H9 (cell line): Measurements from ENCODE around the gene RAD54L. TPM values are rescaled to one million over a fixed set of nuclear protein-coding genes. Genes with fewer than 3 reads are reported as not detected.

Source experiments
- DNase-seq: peaks from one replicate; pipeline ENCODE4 v3.0.0-alpha.2; 2017
- H2AFZ ChIP-seq: one replicate; pipeline ENCODE4 v1.6.1; 2013; ENCODE audit warnings: mild to moderate bottlenecking, low read length, control low read depth, moderate library complexity
- H2AK5ac ChIP-seq: 2 replicates; pipeline ENCODE4 v1.6.1; 2013; ENCODE audit warnings: low read length, control low read depth, mixed read lengths; ENCODE audit not compliant: insufficient read length
- H2BK120ac ChIP-seq: one replicate; pipeline ENCODE4 v1.6.1; 2013; ENCODE audit warnings: low read depth, mild to moderate bottlenecking, low read length, control low read depth, inconsistent platforms; ENCODE audit not compliant: poor library complexity, severe bottlenecking
- H2BK12ac ChIP-seq: 2 replicates; pipeline ENCODE4 v1.6.1; 2013; ENCODE audit warnings: low read length, control low read depth, mixed read lengths, low read depth; ENCODE audit not compliant: insufficient read length
- H2BK15ac ChIP-seq: 2 replicates; pipeline ENCODE4 v1.6.1; 2013; ENCODE audit warnings: low read depth, low read length, control low read depth
- H2BK20ac ChIP-seq: one replicate; pipeline ENCODE4 v1.6.1; 2013; ENCODE audit warnings: low read depth, mild to moderate bottlenecking, low read length, control low read depth, inconsistent platforms; ENCODE audit not compliant: poor library complexity, severe bottlenecking
- H2BK5ac ChIP-seq: 2 replicates; pipeline ENCODE4 v1.6.1; 2013; ENCODE audit warnings: low read length, control low read depth, mixed read lengths; ENCODE audit not compliant: insufficient read length
- H3K14ac ChIP-seq: 2 replicates; pipeline ENCODE4 v1.6.1; 2013; ENCODE audit warnings: low read length, control low read depth; ENCODE audit not compliant: insufficient read depth
- H3K18ac ChIP-seq: 2 replicates; pipeline ENCODE4 v1.6.1; 2013; ENCODE audit warnings: low read depth, mild to moderate bottlenecking, mixed read lengths, low read length, control low read depth; ENCODE audit not compliant: insufficient read length
- H3K23ac ChIP-seq: 2 replicates; pipeline ENCODE4 v1.6.1; 2013; ENCODE audit warnings: low read length, control low read depth, mixed read lengths, low read depth; ENCODE audit not compliant: insufficient read length
- H3K23me2 ChIP-seq: 2 replicates; pipeline ENCODE4 v1.6.1; 2013; ENCODE audit warnings: low read depth, mild to moderate bottlenecking, mixed read lengths, low read length, control low read depth; ENCODE audit not compliant: insufficient read length, poor library complexity, severe bottlenecking
- H3K27ac ChIP-seq: 2 replicates; pipeline ENCODE4 v1.5.1; 2013; ENCODE audit warnings: low read length, control low read depth, mixed read lengths, low read depth; ENCODE audit not compliant: insufficient read length
- H3K27me3 ChIP-seq: 2 replicates; pipeline ENCODE4 v1.6.1; 2013; ENCODE audit warnings: low read length, control low read depth, inconsistent platforms; ENCODE audit not compliant: insufficient read depth
- H3K4ac ChIP-seq: 2 replicates; pipeline ENCODE4 v1.6.1; 2013; ENCODE audit warnings: low read depth, mild to moderate bottlenecking, control low read depth, inconsistent platforms, low read length, moderate library complexity
- H3K4me1 ChIP-seq: 2 replicates; pipeline ENCODE4 v1.6.1; 2013; ENCODE audit warnings: low read length, control low read depth, inconsistent platforms; ENCODE audit not compliant: insufficient read depth
- H3K4me2 ChIP-seq: 2 replicates; pipeline ENCODE4 v1.6.1; 2013; ENCODE audit warnings: low read length, control low read depth, mixed read lengths; ENCODE audit not compliant: insufficient read length, insufficient read depth
- H3K56ac ChIP-seq: 2 replicates; pipeline ENCODE4 v1.6.1; 2013; ENCODE audit warnings: low read depth, mild to moderate bottlenecking, mixed read lengths, low read length, control low read depth; ENCODE audit not compliant: insufficient read length
- H3K79me1 ChIP-seq: 2 replicates; pipeline ENCODE4 v1.6.1; 2013; ENCODE audit warnings: low read depth, mild to moderate bottlenecking, moderate library complexity, low read length, control low read depth, inconsistent platforms; ENCODE audit not compliant: insufficient read depth, poor library complexity, severe bottlenecking
- H3K79me2 ChIP-seq: 2 replicates; pipeline ENCODE4 v1.6.1; 2013; ENCODE audit warnings: low read length, control low read depth, inconsistent platforms; ENCODE audit not compliant: insufficient read depth
- H3K9ac ChIP-seq: 2 replicates; pipeline ENCODE4 v1.6.1; 2013; ENCODE audit warnings: low read length, control low read depth, mixed read lengths; ENCODE audit not compliant: insufficient read length; ENCODE audit errors: extremely low read depth
- H3K9me3 ChIP-seq: one replicate; pipeline ENCODE4 v1.6.1; 2013; ENCODE audit warnings: low read depth, low read length, inconsistent platforms; ENCODE audit not compliant: control insufficient read depth
- H3T11ph ChIP-seq: one replicate; pipeline ENCODE4 v1.6.1; 2013; ENCODE audit warnings: mild to moderate bottlenecking, low read length, control low read depth, inconsistent platforms
- H4K20me1 ChIP-seq: one replicate; pipeline ENCODE4 v1.6.1; 2013; ENCODE audit not compliant: control insufficient read depth, insufficient read length, insufficient read depth
- H4K5ac ChIP-seq: 2 replicates; pipeline ENCODE4 v1.6.1; 2013; ENCODE audit warnings: low read depth, mild to moderate bottlenecking, mixed read lengths, low read length, control low read depth; ENCODE audit not compliant: insufficient read length
- H4K8ac ChIP-seq: replicated peaks from 2 replicates; pipeline ENCODE4 v1.6.1; 2013; ENCODE audit warnings: low read length, control low read depth, mixed read lengths, low read depth; ENCODE audit not compliant: insufficient read length
- H4K91ac ChIP-seq: 2 replicates; pipeline ENCODE4 v1.6.1; 2013; ENCODE audit warnings: low read depth, mild to moderate bottlenecking, moderate library complexity, mixed read lengths, low read length, control low read depth; ENCODE audit not compliant: insufficient read length
- H3K27ac Mint-ChIP-seq, 3 experiments: 2 replicates in 2 of 3; 3 replicates in 1 of 3; pipeline ENCODE4 v1.8.0; 2020 to 2021; ENCODE audit warnings: mixed read lengths in 3 of 3, mild to moderate bottlenecking in 1 of 3, moderate library complexity in 1 of 3
- H3K27me3 Mint-ChIP-seq: 2 replicates; pipeline ENCODE4 v1.8.0; 2021; ENCODE audit warnings: low read depth, mild to moderate bottlenecking, moderate library complexity, mixed read lengths
- H3K36me3 Mint-ChIP-seq, 3 experiments: 2 replicates in 2 of 3; 3 replicates in 1 of 3; pipeline ENCODE4 v1.8.0; 2020 to 2021; ENCODE audit warnings: low read depth in 3 of 3, mixed read lengths in 3 of 3; ENCODE audit not compliant: insufficient read depth in 1 of 3
- H3K4me1 Mint-ChIP-seq, 2 experiments: 2 replicates each; pipeline ENCODE4 v1.8.0; 2020; ENCODE audit warnings: mixed read lengths in 2 of 2
- H3K4me3 Mint-ChIP-seq, 2 experiments: 2 replicates in 1 of 2; 3 replicates in 1 of 2; pipeline ENCODE4 v1.8.0; 2020 to 2021; ENCODE audit warnings: mild to moderate bottlenecking in 2 of 2, mixed read lengths in 2 of 2, moderate library complexity in 1 of 2
- H3K9me3 Mint-ChIP-seq, 2 experiments: 2 replicates in 1 of 2; 3 replicates in 1 of 2; pipeline ENCODE4 v1.8.0; 2020; ENCODE audit warnings: mild to moderate bottlenecking in 2 of 2, mixed read lengths in 2 of 2, moderate library complexity in 1 of 2
- CTCF ChIP-seq: fragments of 200-600 bp; sonication (generic); conservative IDR thresholded peaks from 3 replicates; pipeline ENCODE4 v1.8.0; 2021; ENCODE audit warnings: antibody characterized with exemption, mild to moderate bottlenecking
- WGBS: extraction: QIAGEN DNeasy Blood & Tissue Kit; methylation state at CpG from one replicate; pipeline ENCODE4 v1.1.7; 2013; ENCODE audit warnings: missing lambda C conversion rate, low lambda C conversion rate, mixed read lengths; ENCODE audit not compliant: insufficient read length; ENCODE audit errors: extremely low coverage; 5-methylcytosine and 5-hydroxymethylcytosine counted together
- total RNA-seq: library from RNA; stranded (reverse); gene quantifications from 2 replicates; pipeline ENCODE4 v1.2.1, GENCODE V29; 2021

RAD54L gene
- total RNA-seq, 1 experiment from 2014 or later: 43.4 TPM

GRCh38 chr1:46289134-46289494, 41.6 kb downstream of the RAD54L start:
- H3K27ac Mint-ChIP-seq: 0 out of 7 replicates have a peak overlapping the region, but pooled peaks of 1 of the 3 experiments have one; percentile 7
- H2BK5ac ChIP-seq: no peak overlapping the region
- peaks cover 20 to 47% (median 39%) of the 10 kb centered on the region in 3 experiments; a peak in 6 of 7 replicates for H3K36me3 Mint-ChIP-seq
- no peaks in the 10 kb centered on the region for H4K20me1 ChIP-seq
- no peaks in the 10 kb centered on the region for H3K27me3 ChIP-seq
- no peaks in the 10 kb centered on the region for H3K23me2 ChIP-seq
- H3K9ac ChIP-seq: no peak overlapping the region
- H3K4me2 ChIP-seq: no peak overlapping the region
- H2AFZ ChIP-seq: no peak overlapping the region
- H3K56ac ChIP-seq: no peak overlapping the region
- H4K8ac ChIP-seq: no peak overlapping the region
- H2BK15ac ChIP-seq: no peak overlapping the region
- no peak overlapping the region for H4K5ac ChIP-seq
- no peak overlapping the region for H2BK12ac ChIP-seq
- no peak overlapping the region for H3K27ac ChIP-seq
- no peak overlapping the region for H3K23ac ChIP-seq
- H3K9me3 Mint-ChIP-seq: no peaks in the 10 kb centered on the region
- H3K27me3 Mint-ChIP-seq: no peaks in the 10 kb centered on the region; the same call in 1 of the 2 replicates
- H4K91ac ChIP-seq: no peak overlapping the region
- H3K4me1 ChIP-seq: no peaks in the 10 kb centered on the region
- no peak overlapping the region for H3K18ac ChIP-seq
- no peak for DNase-seq
- no peak overlapping the region for H2AK5ac ChIP-seq
- H3K4ac ChIP-seq: no peak overlapping the region
- no CpG with 5 or more reads among the region's 5 CpGs for WGBS
- no peak for TF ChIP-seq CTCF
- no peak overlapping the region for H2BK120ac ChIP-seq
- no peaks in the 10 kb centered on the region for H3K79me1 ChIP-seq
- H3K79me2 ChIP-seq: no peaks in the 10 kb centered on the region
- no peak overlapping the region for H2BK20ac ChIP-seq
- H3K9me3 ChIP-seq: no peaks in the 10 kb centered on the region
- peaks cover 0 to 13% of the 10 kb centered on the region in 2 experiments; a peak in 2 of 4 replicates for H3K4me1 Mint-ChIP-seq
- H3K14ac ChIP-seq: no peak overlapping the region
- no peak overlapping the region for H3T11ph ChIP-seq
- no peak overlapping the region for H3K4me3 Mint-ChIP-seq
